Right lung (tissue), 5 donors: Measurements from ENCODE around the gene CCP110. TPM values are rescaled to one million over a fixed set of nuclear protein-coding genes. Genes with fewer than 3 reads are reported as not detected.
A peak's percentile ranks its signal among the peaks of the same experiment; 100 is the strongest.
"Not testable (repeated sequence)": the region's sequence is repeated elsewhere in the genome, so short reads cannot be mapped to it uniquely, and the experiment has no call there.

Source experiments
- DNase-seq, 2 donors: peaks; one replicate each; pipeline ENCODE4 v3.0.0-alpha.2; 2013
- polyA plus RNA-seq, 5 donors: library from polyadenylated mRNA; unstranded; fragments of 120-200 nt; gene quantifications; one replicate each; pipeline versions ENCODE4 v1.2.1 to v1.2.3, GENCODE V29; 2013; ENCODE audit warnings: inconsistent platforms in 1 of 5, low replicate concordance in 1 of 5; ENCODE audit not compliant: insufficient read length in 5 of 5, insufficient read depth in 1 of 5

The CCP110 gene
- polyA plus RNA-seq, 5 donors, result 28.0 to 66.3 (median 53.4) TPM

- not testable (repeated sequence) for DNase-seq
These were observed 19.7 kb downstream of the CCP110 start for GRCh38 chr16:19543278-19543996.

- DNase-seq, result no peak
These were observed 24.4 kb downstream of the CCP110 start for GRCh38 chr16:19548144-19548543.

GRCh38 chr16:19549673-19550072, 25.9 kb downstream of the CCP110 start:
- no peak for DNase-seq

- peak; percentile 99 for DNase-seq
These were observed 31.6 kb downstream of the CCP110 start, which contains the start of gene VPS35L for GRCh38 chr16:19555186-19555937. VPS35L (plus strand) TSS chr16:19555703; CDS start chr16:19555730, 27 bp downstream.

GRCh38 chr16:19555938-19556771, 32.4 kb downstream of the CCP110 start:
- DNase-seq, result peak in 1 of 2 donors; percentile 4

- peak; percentile 16 to 44 for DNase-seq
These were observed 35.6 kb downstream of the CCP110 start for GRCh38 chr16:19559242-19559910.

GRCh38 chr16:19560078-19560477, 36.3 kb downstream of the CCP110 start:
- no peak for DNase-seq

GRCh38 chr16:19563377-19563776, 39.6 kb downstream of the CCP110 start:
- DNase-seq, result no peak

GRCh38 chr16:19566362-19566761, 42.6 kb downstream of the CCP110 start:
- DNase-seq, result no peak

- no peak for DNase-seq
These were observed 43.8 kb downstream of the CCP110 start for GRCh38 chr16:19567560-19567959.

GRCh38 chr16:19573997-19574396, 50.3 kb downstream of the CCP110 start:
- DNase-seq, result no peak

- no peak for DNase-seq
These were observed 50.9 kb downstream of the CCP110 start for GRCh38 chr16:19574615-19575014.

- DNase-seq, result no peak
These were observed 54.7 kb downstream of the CCP110 start for GRCh38 chr16:19578378-19578971.

GRCh38 chr16:19582050-19582831, 58.5 kb downstream of the CCP110 start:
- DNase-seq, result no peak

GRCh38 chr16:19583665-19584300, 60.0 kb downstream of the CCP110 start:
- peak in 1 of 2 donors; percentile 23 for DNase-seq

GRCh38 chr16:19588661-19589060, 64.9 kb downstream of the CCP110 start:
- DNase-seq, result no peak

- DNase-seq, result no peak
These were observed 65.4 kb downstream of the CCP110 start for GRCh38 chr16:19589106-19589505.

GRCh38 chr16:19589771-19590302, 66.1 kb downstream of the CCP110 start:
- peak; percentile 64 to 76 for DNase-seq

- DNase-seq, result no peak
These were observed 71.5 kb downstream of the CCP110 start for GRCh38 chr16:19595043-19595767.
